ENCODE results near the gene MTG2.

Gene MTG2

DNA sequence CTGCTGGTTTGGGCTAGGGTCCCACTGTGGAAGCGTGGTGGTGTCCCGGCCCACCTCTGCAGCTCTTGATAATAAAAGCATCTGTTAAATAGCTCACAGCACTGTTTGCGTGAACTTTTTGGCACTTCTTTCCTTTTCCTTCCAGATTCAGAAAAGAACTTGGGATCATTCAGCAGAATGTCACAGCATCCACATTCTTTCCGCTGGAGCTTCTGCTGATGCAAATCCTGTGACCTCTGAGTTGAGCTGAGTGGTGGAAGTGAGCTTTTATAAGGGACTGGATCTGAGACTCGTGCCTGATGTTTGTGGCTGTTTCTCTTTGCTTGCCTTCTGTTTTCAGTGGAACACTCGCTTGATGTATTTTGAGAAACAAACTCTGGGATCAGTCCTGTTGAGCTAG is 59.3 kb downstream of the MTG2 start:
- no peak for DNase-seq

- no peak for DNase-seq
Measured at GRCh38 chr20:62243106-62243505, 60.3 kb downstream of the MTG2 start.

- DNase-seq, result no peak
Measured at GRCh38 chr20:62243906-62244515, 61.2 kb downstream of the MTG2 start.

- no peak for DNase-seq
Measured at GRCh38 chr20:62244644-62245108, 61.8 kb downstream of the MTG2 start.

DNA sequence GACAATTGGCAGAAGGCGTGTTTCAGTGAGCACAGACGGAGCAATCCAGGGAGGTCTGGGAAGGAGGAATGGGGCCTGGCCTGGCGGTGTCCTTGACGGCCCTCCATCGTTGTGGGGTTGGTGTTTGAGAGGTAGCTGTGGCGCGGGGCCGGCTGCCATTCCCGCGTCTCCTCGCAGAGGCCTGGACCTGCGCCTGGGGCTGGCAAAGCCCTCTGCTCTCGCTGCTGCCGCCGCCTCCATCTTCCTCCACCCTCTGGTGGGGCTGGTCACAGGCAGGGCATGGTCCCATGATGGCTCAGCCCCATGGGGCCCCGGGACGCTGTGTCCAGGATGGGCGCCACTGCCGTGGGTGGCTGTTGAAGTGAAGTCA is 63.1 kb downstream of the MTG2 start:
- peak in 2 of 58 donors; percentile 14 to 43 for DNase-seq

GRCh38 chr20:62246431-62246830 is 63.6 kb downstream of the MTG2 start:
- no peak for DNase-seq

- no peak for DNase-seq
Measured at GRCh38 chr20:62246872-62247652, 64.2 kb downstream of the MTG2 start.

- no peak for DNase-seq
Measured at GRCh38 chr20:62248890-62249560, 66.2 kb downstream of the MTG2 start.

GRCh38 chr20:62252342-62252966 is 69.6 kb downstream of the MTG2 start:
- no peak for DNase-seq

Data from anterior cingulate cortex (tissue), 58 donors.